Right cardiac atrium (tissue), 5 donors: ENCODE results near the gene IGSF21. TPM values are rescaled to one million over a fixed set of nuclear protein-coding genes. Genes with fewer than 3 reads are reported as not detected.
"Not testable (repeated sequence)": the region's sequence is repeated elsewhere in the genome, so short reads cannot be mapped to it uniquely, and the experiment has no call there.

Source experiments
- ATAC-seq, 2 donors: fragments of 200-7000 bp; cut with Tn5 transposase; one replicate each; pipeline versions ENCODE4 v1.8.0 to v1.9.1; 2020; ENCODE audit warnings: moderate library complexity in 2 of 2, mild to moderate bottlenecking in 1 of 2
- DNase-seq, 3 donors: peaks; one replicate each; pipeline ENCODE4 v3.0.0-alpha.2; 2020
- H3K27ac ChIP-seq: one replicate; pipeline ENCODE4 v1.5.1; 2013; ENCODE audit warnings: mild to moderate bottlenecking, low read length, control low read depth, moderate library complexity
- H3K27me3 ChIP-seq: one replicate; pipeline ENCODE4 v1.6.1; 2013; ENCODE audit not compliant: control insufficient read depth, insufficient read depth
- H3K4me1 ChIP-seq: one replicate; pipeline ENCODE4 v1.6.1; 2013; ENCODE audit warnings: low read length; ENCODE audit not compliant: control insufficient read depth, insufficient read depth
- H3K4me3 ChIP-seq: one replicate; pipeline ENCODE4 v1.5.1; 2013; ENCODE audit warnings: low read length, control low read depth
- H3K9me3 ChIP-seq: one replicate; pipeline ENCODE4 v1.6.1; 2013; ENCODE audit warnings: low read length; ENCODE audit not compliant: control insufficient read depth
- WGBS: extraction: QIAGEN DNeasy Blood & Tissue Kit; methylation state at CpG from one replicate; pipeline ENCODE4 v1.1.7; 2013; 5-methylcytosine and 5-hydroxymethylcytosine counted together
- intact Hi-C, 4 donors: fragments of 100-400 bp; cut with DNase I; formaldehyde crosslinking; loops; one replicate each; pipeline versions ENCODE4 v1.11.0 to v1.14.0; 2022 to 2023
- polyA plus RNA-seq: library from polyadenylated mRNA; stranded (reverse); fragments of 200-250 nt; gene quantifications from one replicate; pipeline ENCODE4 v1.2.3, GENCODE V29; 2013
- total RNA-seq, 4 donors: library from RNA; stranded (reverse); fragmentation: NEBNext Ultra II Directional; extraction: Animal tissue kit (Norgen Biotek cat#: 25700); gene quantifications; one replicate each; pipeline ENCODE4 v1.2.1, GENCODE V29; 2021
- donor health status: healthy with polysubstance abuse.
- donor health status: DM: no; HTN: yes; CAD: no.
- donor health status: DM: no; HTN: no; CAD: no.
- donor health status: DM: no; HTN: yes; CAD: no; lungs with severe emphysema.
- donor health status: DM: yes; HTN: yes; CAD: no.

Gene IGSF21
- total and polyA plus RNA-seq, 5 donors, result 0.52 to 3.1 (median 1.7) TPM

GRCh38 chr1:18161690-18162089 lies 54.1 kb downstream of the IGSF21 start:
- WGBS, result 61% methylated on average over 6 of the region's 6 CpGs
- Histone ChIP-seq H3K27me3 (no peaks in the 10 kb centered on the region), H3K9me3 (no peaks in the 10 kb centered on the region), H3K4me1 (no peaks in the 10 kb centered on the region), H3K4me3 (no peak overlapping the region), H3K27ac (no peak overlapping the region)
- ATAC-seq (no peak), DNase-seq (no peak)
- intact Hi-C loops, result no loop called here

DNA sequence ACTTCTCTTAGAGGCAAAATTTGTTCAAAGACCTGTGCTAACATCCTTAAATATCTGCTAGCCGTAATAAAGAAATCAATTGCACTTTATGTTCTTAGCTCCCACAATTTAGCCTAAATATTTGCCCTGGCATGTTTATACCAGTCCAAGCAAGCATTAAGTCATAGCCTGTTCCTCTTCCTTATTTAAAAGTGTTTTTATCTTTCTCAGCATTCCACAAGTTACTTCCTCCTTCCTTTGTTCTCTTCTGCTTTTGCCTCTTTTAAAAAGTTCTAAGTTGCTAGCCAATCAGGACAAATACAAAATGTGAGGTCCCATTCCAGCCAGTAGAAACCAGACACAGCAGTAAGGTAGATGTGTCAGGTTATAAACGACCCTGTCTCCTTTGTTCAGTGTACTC lies 58.0 kb downstream of the IGSF21 start:
- H3K27me3 ChIP-seq, intact Hi-C loops, DNase-seq, H3K9me3 ChIP-seq, ATAC-seq, H3K4me3 ChIP-seq, H3K4me1 ChIP-seq, H3K27ac ChIP-seq: not testable (repeated sequence)
- 40% methylated on average over 2 of the region's 2 CpGs for WGBS

DNA sequence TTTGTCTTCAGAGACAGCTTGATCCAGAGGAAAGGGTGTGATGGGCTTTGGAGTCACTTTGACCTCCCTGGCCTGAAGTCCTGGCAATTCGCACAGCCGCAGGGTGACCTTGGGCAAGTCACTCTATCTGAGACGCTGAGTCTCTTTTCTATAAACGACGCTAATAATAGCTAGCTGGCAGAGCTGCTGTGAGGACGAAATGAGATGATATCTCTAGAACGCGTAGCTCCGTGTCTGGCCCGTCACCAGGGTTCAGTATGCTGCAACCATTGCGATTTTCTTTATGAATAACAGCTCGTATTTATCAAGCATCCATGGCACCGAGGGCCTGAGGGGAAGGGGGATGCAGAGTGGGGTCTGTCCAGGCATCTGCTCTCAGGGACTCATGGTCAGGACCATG lies 58.7 kb downstream of the IGSF21 start:
- Histone ChIP-seq H3K27ac (no peak overlapping the region), H3K4me1 (no peaks in the 10 kb centered on the region), H3K9me3 (no peaks in the 10 kb centered on the region), H3K27me3 (no peaks in the 10 kb centered on the region), H3K4me3 (no peak overlapping the region)
- DNase-seq (no peak), ATAC-seq (peak in 1 of 2 donors; percentile 24)
- intact Hi-C loops, result no loop called here
- whole genome bisulfite sequencing, result 44% methylated on average over 13 of the region's 13 CpGs

DNA sequence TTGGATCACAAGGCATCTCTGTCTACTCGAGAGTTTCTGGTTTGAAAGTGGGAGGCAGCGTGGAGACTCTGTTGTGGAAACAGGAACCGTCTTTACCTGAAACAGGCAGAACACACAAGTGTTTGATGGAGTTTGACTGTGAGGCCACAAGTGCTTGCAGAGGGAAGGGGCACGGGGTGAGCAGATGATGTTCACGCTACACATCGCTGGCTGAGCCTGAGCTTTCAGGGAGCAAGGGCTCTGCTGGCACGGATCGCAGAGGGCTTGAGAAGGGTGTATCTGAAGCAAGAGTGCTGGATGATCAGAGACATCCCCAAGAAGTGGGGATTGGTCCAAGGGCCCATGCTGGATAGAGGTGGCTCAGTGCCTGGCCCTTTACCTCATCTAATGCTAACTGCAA lies 59.3 kb downstream of the IGSF21 start:
- 80% methylated on average over 8 of the region's 8 CpGs for whole genome bisulfite sequencing
- H3K4me3 ChIP-seq, result no peak overlapping the region
- no peaks in the 10 kb centered on the region for H3K27me3 ChIP-seq
- intact Hi-C loops, result no loop called here
- no peak overlapping the region for H3K27ac ChIP-seq
- H3K4me1 ChIP-seq, result no peaks in the 10 kb centered on the region
- DNase-seq (no peak), ATAC-seq (no peak)
- H3K9me3 ChIP-seq, result no peaks in the 10 kb centered on the region

DNA sequence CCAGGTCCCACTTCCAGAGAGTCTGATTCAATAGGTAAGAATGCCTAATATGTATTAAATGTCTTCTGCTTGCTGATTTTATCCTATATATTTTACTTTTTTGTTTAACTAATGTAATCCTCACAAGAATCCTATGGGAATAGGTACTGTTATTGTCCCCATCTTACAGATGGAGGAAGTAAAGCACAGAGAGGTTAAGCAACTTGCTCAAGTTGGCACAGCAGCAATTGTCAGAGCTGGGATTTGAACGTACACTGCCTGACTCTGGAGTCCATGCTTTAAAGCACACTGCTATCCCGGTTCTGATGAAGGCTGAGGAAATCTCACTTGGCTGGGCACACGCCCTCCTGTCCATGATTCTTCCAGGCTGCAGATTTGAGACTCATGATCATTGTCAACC lies 62.8 kb downstream of the IGSF21 start:
- Histone ChIP-seq H3K4me3 (no peak overlapping the region), H3K9me3 (no peaks in the 10 kb centered on the region), H3K4me1 (no peaks in the 10 kb centered on the region), H3K27me3 (no peaks in the 10 kb centered on the region), H3K27ac (no peak overlapping the region)
- ATAC-seq (no peak), DNase-seq (no peak)
- intact Hi-C loops, result no loop called here
- WGBS, result 79% methylated on average over 3 of the region's 3 CpGs

DNA sequence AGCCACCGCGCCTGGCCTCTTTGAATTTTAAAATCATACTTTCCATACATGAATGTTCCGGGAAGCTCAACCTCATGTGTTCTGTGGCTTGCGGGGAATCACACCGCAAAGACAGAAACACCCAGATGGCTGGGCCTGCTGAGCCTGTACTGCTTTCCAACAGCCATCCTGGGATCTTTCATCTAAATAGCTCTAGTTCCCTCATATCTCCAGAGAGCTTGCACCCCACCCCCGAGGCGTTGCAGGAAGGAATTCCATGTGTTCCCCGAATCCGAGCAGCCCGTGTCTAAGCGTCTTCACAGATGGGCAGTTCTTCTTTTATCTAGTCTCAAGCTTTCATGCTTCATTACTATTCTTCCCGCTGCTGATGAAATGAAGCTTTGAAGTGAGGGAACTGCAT lies 66.4 kb downstream of the IGSF21 start:
- H3K27me3 ChIP-seq, result no peaks in the 10 kb centered on the region

DNA sequence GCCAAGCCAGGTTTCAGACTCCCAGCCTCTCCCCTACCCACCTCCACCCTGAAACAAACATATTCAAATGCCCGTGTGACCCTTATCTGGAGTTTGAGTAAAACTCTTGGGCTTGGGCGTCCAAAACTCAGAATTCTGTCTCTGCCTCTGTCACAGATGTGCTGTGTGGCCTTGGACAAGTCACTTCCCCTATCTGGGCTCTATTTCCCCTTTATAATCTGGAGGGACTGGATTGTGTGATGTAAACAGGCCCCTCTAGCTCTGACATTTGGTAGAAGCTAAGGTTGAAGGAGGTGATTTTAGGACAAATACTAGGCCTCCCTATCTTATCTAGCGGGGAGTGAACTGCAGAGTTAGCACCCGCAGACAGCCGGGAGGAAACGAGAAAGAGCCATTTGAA lies 67.5 kb downstream of the IGSF21 start:
- no peak for DNase-seq
- Histone ChIP-seq H3K27me3 (no peaks in the 10 kb centered on the region), H3K27ac (no peak overlapping the region), H3K4me1 (no peaks in the 10 kb centered on the region), H3K4me3 (no peak overlapping the region), H3K9me3 (no peaks in the 10 kb centered on the region)
- 21% methylated on average over 6 of the region's 6 CpGs for WGBS
- no peak for ATAC-seq
- intact Hi-C loops, result no loop called here

More for the DNA sequence above, 66.4 kb downstream of the IGSF21 start:
- Histone ChIP-seq H3K9me3 (no peaks in the 10 kb centered on the region), H3K4me3 (no peak overlapping the region), H3K4me1 (no peaks in the 10 kb centered on the region), H3K27ac (no peak overlapping the region)
- ATAC-seq (no peak), DNase-seq (no peak)
- intact Hi-C loops, result no loop called here
- WGBS, result 65% methylated on average over 12 of the region's 12 CpGs

DNA sequence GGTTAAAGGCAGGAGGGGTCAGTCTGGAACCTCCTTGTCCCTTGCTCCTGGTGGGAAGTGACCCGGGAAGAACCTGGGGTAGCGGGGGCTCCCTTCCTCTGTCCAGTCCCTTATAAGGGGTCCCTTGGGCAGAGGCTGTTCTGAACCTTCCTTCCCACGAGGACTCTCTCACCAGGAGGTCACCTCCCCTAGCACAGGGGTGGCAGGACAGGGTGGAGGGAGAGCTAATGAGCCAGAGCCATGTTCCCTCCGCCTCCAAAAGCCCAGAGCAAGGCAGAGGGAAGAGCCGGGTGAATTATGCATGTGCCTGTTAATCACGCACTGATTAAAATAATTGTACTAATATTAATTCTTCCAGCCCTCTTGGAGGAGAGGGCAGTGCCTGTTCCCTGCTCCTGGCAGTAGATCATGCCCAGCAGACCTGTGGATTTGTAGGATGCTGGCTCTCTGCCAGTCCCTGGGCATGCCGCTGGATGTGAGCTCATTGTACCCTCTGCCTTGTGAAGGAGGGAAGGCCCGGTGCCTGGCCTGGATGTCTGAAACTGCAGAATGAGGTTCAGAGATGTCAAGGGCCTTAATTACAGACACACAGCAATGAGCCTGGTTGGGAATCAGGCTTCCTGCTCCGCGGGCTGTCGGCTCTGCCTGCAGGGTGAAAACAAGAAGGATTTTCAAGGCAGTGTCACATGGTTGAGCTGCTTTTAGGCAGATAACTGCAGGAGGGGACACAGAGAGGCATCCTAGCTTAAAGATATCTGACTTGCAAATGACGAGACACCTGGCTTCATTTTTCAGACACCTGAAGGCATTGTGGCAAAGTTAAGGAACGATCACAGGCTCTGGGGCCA lies 68.2 kb downstream of the IGSF21 start:
- no peaks in the 10 kb centered on the region for H3K27me3 ChIP-seq
- no peak overlapping the region for H3K27ac ChIP-seq
- 39% methylated on average over 13 of the region's 13 CpGs for WGBS
- ATAC-seq (no peak), DNase-seq (peak in 1 of 3 donors; percentile 68)
- intact Hi-C loops, result no loop called here
- no peaks in the 10 kb centered on the region for H3K4me1 ChIP-seq
- H3K4me3 ChIP-seq, result no peak overlapping the region
- H3K9me3 ChIP-seq, result no peaks in the 10 kb centered on the region

- no peak for ATAC-seq
- WGBS, result 51% methylated on average over 4 of the region's 4 CpGs
- H3K27me3 ChIP-seq, result no peaks in the 10 kb centered on the region
These were observed 69.0 kb downstream of the IGSF21 start for GRCh38 chr1:18176619-18177018.

GRCh38 chr1:18178111-18178510 lies 70.5 kb downstream of the IGSF21 start:
- ATAC-seq, result no peak
- Histone ChIP-seq H3K9me3 (no peaks in the 10 kb centered on the region), H3K4me3 (no peak overlapping the region), H3K4me1 (no peaks in the 10 kb centered on the region), H3K27ac (no peak overlapping the region), H3K27me3 (no peaks in the 10 kb centered on the region)
- intact Hi-C loops, result no loop called here
- 36% methylated on average over 8 of the region's 8 CpGs for WGBS
- no peak for DNase-seq

More at GRCh38 chr1:18176619-18177018, 69.0 kb downstream of the IGSF21 start:
- H3K4me3 ChIP-seq, result no peak overlapping the region
- H3K27ac ChIP-seq, result no peak overlapping the region
- H3K9me3 ChIP-seq, result no peaks in the 10 kb centered on the region
- intact Hi-C loops, result no loop called here
- H3K4me1 ChIP-seq, result no peaks in the 10 kb centered on the region
- DNase-seq, result no peak

GRCh38 chr1:18179009-18179408 lies 71.4 kb downstream of the IGSF21 start:
- DNase-seq, result no peak
- intact Hi-C loops, result no loop called here
- WGBS, result 74% methylated on average over 7 of the region's 7 CpGs
- Histone ChIP-seq H3K9me3 (no peaks in the 10 kb centered on the region), H3K27ac (no peak overlapping the region), H3K4me3 (no peak overlapping the region), H3K4me1 (no peaks in the 10 kb centered on the region), H3K27me3 (no peaks in the 10 kb centered on the region)
- no peak for ATAC-seq
